DND-41 (cell line): Measurements from ENCODE around the gene NXN.

Experiments used
- EZH2 ChIP-seq: IDR thresholded peaks from 3 replicates; pipeline ENCODE4 v1.6.1; 2012; ENCODE audit warnings: borderline replicate concordance, low read depth, mild to moderate bottlenecking, moderate library complexity, low read length, inconsistent platforms; ENCODE audit not compliant: severe bottlenecking
- TF ChIP-seq, protein P1 (sequence below): IDR thresholded peaks from 2 replicates; pipeline ENCODE4 v1.5.1; 2012; ENCODE audit warnings: borderline replicate concordance, low read length, moderate library complexity, mild to moderate bottlenecking; ENCODE audit not compliant: poor library complexity, severe bottlenecking; ENCODE audit errors: extremely low read depth

DNA sequence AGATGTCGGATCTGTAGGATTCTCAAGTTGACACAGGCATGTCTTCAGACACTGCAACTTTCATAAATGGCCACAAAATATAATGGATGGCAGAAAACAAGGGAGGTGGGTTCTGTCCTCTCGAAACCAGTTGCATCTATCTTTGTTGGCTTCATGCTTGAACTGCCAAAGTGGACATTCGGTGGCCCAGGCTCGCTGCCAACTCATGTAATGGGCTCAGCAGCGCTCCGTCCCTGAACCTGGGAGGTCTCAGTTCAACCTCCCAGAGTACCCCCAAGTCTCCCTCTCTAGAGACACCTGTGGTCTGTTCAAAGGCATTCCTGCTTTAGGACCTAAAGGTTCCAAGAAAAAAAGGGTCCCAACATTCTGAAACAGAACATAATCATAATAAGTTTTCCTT lies 71.9 kb downstream of the NXN start:
- TF ChIP-seq, protein P1, sequence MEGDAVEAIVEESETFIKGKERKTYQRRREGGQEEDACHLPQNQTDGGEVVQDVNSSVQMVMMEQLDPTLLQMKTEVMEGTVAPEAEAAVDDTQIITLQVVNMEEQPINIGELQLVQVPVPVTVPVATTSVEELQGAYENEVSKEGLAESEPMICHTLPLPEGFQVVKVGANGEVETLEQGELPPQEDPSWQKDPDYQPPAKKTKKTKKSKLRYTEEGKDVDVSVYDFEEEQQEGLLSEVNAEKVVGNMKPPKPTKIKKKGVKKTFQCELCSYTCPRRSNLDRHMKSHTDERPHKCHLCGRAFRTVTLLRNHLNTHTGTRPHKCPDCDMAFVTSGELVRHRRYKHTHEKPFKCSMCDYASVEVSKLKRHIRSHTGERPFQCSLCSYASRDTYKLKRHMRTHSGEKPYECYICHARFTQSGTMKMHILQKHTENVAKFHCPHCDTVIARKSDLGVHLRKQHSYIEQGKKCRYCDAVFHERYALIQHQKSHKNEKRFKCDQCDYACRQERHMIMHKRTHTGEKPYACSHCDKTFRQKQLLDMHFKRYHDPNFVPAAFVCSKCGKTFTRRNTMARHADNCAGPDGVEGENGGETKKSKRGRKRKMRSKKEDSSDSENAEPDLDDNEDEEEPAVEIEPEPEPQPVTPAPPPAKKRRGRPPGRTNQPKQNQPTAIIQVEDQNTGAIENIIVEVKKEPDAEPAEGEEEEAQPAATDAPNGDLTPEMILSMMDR, result no peak
- no peak for TF ChIP-seq EZH2
